ENCODE results near the gene PCDHB13. TPM values are rescaled to one million over a fixed set of nuclear protein-coding genes. Genes with fewer than 3 reads are reported as not detected.

Gene PCDHB13
- 1.4 and 1.7 TPM in 2 replicates for total RNA-seq

GRCh38 chr5:141213656-141214339 lies at the start of gene PCDHB13:
Gene PCDHB13 (plus strand): TSS chr5:141213919. CDS start chr5:141214124, 205 bp downstream.

GRCh38 chr5:141172381-141173204 lies 41.1 kb upstream of the PCDHB13 start, which contains the start of gene PCDHB7:
Gene PCDHB7 (plus strand): TSS chr5:141172644. CDS start chr5:141172836, 192 bp downstream.

DNA sequence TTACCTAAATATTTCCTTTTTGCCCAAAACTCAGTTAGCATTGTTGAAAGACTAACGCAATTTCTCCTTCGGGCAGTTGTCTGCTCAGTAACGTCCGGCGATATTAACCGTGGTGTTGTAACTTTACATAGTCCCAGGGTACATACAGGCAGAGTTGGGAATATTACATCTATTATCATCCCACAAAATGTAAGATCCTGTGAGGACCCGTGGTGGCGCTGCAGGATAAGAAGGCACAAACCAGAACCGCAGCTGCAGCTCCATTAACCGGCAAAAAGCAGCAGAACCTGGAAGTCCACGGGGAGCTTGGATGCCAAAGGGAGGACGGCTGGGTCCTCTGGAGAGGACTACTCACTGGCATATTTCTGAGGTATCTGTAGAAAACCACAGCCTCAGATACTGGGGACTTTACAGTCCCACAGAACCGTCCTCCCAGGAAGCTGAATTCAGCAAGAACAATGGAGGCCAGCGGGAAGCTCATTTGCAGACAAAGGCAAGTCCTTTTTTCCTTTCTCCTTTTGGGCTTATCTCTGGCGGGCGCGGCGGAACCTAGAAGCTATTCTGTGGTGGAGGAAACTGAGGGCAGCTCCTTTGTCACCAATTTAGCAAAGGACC lies 36.0 kb upstream of the PCDHB13 start, which contains the start of gene PCDHB8:
PCDHB8 (plus strand) TSS at position 214 of the 615 bp plus-strand sequence; CDS start at position 459, 245 bp downstream.

DNA sequence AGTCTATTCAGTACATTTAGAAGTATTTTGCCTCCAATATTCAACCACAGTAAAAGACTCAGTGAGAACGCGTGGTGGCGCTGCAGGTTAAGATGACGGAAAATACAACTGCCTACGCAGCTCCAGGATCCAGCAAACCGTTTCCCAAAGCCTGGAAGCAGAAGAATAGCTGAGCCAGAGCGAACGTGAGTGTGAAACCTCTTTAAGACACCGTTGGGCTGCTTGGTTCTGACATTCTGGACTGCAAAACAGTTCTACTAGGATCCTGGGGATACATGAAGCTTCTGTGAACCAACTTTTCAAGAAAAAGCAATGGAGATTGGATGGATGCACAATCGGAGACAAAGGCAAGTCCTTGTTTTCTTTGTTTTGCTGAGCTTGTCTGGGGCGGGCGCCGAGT lies 31.5 kb upstream of the PCDHB13 start, which contains the start of gene PCDHB16:
PCDHB16 (plus strand) TSS at position 140 of the 400 bp plus-strand sequence; CDS start at position 313, 173 bp downstream.

DNA sequence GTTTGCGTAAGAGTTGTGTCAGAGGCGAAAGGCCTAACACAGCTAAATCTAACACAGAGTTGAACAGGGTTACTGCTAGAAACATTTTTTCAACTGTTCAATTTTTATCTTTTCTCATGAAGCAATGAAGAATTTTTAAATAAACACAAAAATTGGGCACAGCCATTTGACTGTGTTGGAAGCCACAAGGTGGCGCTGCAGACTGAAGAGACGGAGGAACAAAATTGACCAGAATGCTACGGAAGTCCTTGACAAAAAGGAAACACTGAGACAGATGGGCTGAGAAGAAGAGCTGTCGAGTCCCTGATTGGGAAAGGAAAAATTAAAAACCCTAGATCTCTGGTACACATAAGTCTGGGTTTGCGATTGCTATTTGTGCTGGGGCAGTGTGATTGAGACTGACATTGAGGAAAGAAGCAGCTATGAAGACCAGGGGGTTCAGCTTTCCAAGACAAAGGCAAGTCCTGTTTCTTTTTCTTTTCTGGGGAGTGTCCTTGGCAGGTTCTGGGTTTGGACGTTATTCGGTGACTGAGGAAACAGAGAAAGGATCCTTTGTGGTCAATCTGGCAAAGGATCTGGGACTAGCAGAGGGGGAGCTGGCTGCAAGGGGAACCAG lies 26.7 kb upstream of the PCDHB13 start, which contains the start of gene PCDHB9:
PCDHB9 (plus strand) TSS at position 265 of the 616 bp plus-strand sequence; CDS start at position 423, 158 bp downstream.

DNA sequence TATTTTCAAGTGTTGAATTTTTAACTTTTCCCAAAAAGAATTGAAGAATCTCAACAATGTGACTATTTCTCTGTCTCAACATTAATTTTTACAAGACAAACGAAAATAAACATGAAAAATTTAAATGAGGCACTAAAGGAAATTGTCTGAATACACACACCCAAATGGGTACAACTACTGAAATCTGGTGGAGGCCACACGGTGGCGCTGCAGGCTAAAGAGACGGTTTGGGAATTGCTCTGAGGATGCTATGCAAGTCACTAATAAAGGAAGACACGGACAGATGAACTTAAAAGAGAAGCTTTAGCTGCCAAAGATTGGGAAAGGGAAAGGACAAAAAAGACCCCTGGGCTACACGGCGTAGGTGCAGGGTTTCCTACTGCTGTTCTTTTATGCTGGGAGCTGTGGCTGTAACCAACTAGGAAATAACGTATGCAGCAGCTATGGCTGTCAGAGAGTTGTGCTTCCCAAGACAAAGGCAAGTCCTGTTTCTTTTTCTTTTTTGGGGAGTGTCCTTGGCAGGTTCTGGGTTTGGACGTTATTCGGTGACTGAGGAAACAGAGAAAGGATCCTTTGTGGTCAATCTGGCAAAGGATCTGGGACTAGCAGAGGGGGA lies 21.5 kb upstream of the PCDHB13 start, which contains the start of gene PCDHB10:
PCDHB10 (plus strand) TSS at position 244 of the 616 bp plus-strand sequence; CDS start at position 444, 200 bp downstream.

DNA sequence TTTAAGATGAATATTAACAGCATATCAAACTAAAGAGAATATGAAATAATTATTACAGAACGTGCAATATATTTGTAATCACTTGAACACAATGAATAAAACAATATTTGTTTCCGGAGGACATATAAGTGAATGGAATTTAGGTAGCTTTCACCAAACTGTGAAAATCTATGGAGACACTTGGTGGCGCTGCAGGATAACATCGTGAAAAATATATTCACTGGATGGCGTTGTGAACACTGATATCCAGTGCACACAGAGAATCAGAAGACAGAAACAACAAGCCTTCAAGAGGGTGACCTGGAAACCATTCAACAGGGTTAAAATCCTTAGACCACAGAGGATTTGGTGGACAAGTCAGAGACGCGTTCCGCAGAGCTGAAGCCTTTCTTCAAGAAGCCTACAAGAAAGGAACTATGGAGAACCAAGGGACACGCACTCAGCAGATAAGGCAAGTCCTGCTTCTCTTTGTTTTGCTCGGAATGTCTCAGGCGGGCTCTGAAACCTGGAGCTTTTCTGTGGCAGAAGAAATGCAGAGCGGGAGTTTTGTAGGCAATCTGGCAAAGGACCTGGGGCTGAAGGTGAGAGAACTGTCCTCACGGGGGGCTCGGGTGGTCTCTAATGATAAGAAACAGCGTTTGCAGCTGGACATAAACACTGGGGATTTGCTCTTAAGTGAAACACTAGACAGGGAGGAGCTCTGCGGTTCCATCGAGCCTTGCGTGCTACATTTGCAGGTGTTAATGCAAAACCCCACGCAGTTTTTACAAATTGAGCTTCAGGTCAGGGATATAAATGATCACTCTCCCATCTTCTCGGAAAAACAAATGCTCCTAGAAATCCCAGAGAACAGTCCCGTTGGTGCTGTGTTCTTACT lies 14.1 kb upstream of the PCDHB13 start, which contains the start of gene PCDHB11:
PCDHB11 (plus strand) TSS at position 269 of the 877 bp plus-strand sequence; CDS start at position 417, 148 bp downstream.

DNA sequence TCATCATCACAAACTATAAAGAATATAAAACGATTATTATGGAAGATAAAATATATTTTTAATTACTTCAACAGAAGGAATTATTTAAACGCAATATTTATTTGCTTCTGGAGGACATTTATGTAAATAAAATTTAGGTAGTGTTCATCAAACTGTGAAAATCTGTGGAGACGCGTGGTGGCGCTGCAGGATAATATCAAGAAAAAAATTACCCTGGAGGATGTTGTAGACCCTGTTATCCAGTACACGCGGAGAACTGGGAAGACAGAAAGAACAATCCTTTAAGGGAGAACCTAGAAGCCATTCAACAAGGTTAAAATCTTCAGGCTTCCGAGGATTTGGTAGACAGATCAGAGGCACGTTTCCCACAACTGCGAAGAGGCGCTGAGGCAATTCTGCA lies 5.2 kb upstream of the PCDHB13 start, which contains the start of gene PCDHB12:
PCDHB12 (plus strand) TSS at position 242 of the 400 bp plus-strand sequence. CDS start 189 bp downstream, outside the sequence.

DNA sequence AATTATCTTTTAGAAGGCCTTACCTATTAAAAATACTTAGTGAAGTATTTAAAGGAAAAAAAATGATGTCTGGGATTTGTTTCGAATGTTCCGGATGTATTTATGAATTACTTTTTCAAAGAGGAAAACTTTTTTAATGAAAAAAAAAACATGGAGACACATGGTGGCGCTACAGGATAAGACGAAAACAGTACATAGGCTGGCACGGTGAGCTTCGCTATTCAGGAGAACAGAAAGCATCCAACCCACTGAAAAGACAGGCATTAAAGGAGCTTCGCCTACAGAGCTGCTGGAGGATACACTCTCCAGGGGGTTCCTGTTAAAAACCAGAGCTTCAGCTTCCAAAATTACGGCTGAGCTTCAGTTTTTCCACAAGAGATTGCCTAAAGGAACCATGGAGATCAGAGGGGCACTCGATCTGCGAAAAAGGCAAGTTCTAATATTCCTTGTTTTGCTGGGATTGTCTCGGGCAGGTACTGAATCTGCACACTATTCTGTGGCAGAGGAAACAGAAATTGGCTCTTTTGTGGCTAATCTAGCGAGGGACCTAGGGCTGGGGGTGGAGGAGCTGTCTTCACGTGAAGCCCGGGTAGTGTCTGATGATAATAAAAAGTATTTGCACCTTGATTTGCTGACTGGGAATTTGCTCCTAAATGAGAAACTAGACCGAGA lies 9.5 kb downstream of the PCDHB13 start, which contains the start of gene PCDHB14:
PCDHB14 (plus strand) TSS at position 232 of the 672 bp plus-strand sequence; CDS start at position 395, 163 bp downstream.

GRCh38 chr5:141245250-141245717 lies 31.6 kb downstream of the PCDHB13 start, which contains the start of gene PCDHB15:
Gene PCDHB15 (plus strand): TSS chr5:141245395. CDS start chr5:141245579, 184 bp downstream.

Other genes starting within 250 kb of the PCDHB13 start
- gene PCDHAC2, start 247.4 kb upstream of the PCDHB13 start, total RNA-seq: 0.12 and 0.15 TPM in 2 replicates
- not detected in 2 replicates for gene PCDHB1, start 162.5 kb upstream of the PCDHB13 start, total RNA-seq
- 1.9 TPM in 2 replicates for gene PCDHB2, start 119.3 kb upstream of the PCDHB13 start, total RNA-seq
- 0.34 and 1.1 TPM in 2 replicates for gene PCDHB3, start 113.4 kb upstream of the PCDHB13 start, total RNA-seq
- gene PCDHB4, start 92.1 kb upstream of the PCDHB13 start, total RNA-seq: 0.64 and 0.75 TPM in 2 replicates
- 1.1 and 2.2 TPM in 2 replicates for gene PCDHB5, start 78.7 kb upstream of the PCDHB13 start, total RNA-seq
- 0.06 and 0.39 TPM in 2 replicates for gene PCDHB6, start 63.9 kb upstream of the PCDHB13 start, total RNA-seq
- gene PCDHB7, start 41.3 kb upstream of the PCDHB13 start, total RNA-seq: 1.2 and 1.3 TPM in 2 replicates
- 0.12 and 1.1 TPM in 2 replicates for gene PCDHB8, start 36.1 kb upstream of the PCDHB13 start, total RNA-seq
- gene PCDHB16, start 31.5 kb upstream of the PCDHB13 start, total RNA-seq: 0.81 and 1.0 TPM in 2 replicates
- 0.56 and 1.0 TPM in 2 replicates for gene PCDHB9, start 26.8 kb upstream of the PCDHB13 start, total RNA-seq
- 0.56 and 1.2 TPM in 2 replicates for gene PCDHB10, start 21.6 kb upstream of the PCDHB13 start, total RNA-seq
- gene PCDHB11, start 14.3 kb upstream of the PCDHB13 start, total RNA-seq: 0.34 and 0.62 TPM in 2 replicates
- gene PCDHB12, start 5.2 kb upstream of the PCDHB13 start, total RNA-seq: 0.29 and 0.56 TPM in 2 replicates
- 1.2 and 2.5 TPM in 2 replicates for gene PCDHB14, start 9.4 kb downstream of the PCDHB13 start, total RNA-seq
- gene PCDHB15, start 31.5 kb downstream of the PCDHB13 start, total RNA-seq: 1.6 and 1.7 TPM in 2 replicates
- gene SLC25A2, start 90.1 kb downstream of the PCDHB13 start, total RNA-seq: 0.12 TPM in 1 of 2 replicates, not detected in the other
- 47.1 and 52.2 TPM in 2 replicates for gene TAF7, start 106.9 kb downstream of the PCDHB13 start, total RNA-seq
- gene PCDHGA1, start 116.6 kb downstream of the PCDHB13 start, total RNA-seq: 0.19 and 1.3 TPM in 2 replicates
- 3.5 and 5.2 TPM in 2 replicates for gene PCDHGA2, start 124.8 kb downstream of the PCDHB13 start, total RNA-seq
- gene PCDHGA3, start 129.9 kb downstream of the PCDHB13 start, total RNA-seq: 5.1 and 8.1 TPM in 2 replicates
- 1.6 and 2.6 TPM in 2 replicates for gene PCDHGB1, start 136.2 kb downstream of the PCDHB13 start, total RNA-seq
- gene PCDHGA4, start 141.1 kb downstream of the PCDHB13 start, total RNA-seq: 5.8 and 6.8 TPM in 2 replicates
- 4.5 and 6.7 TPM in 2 replicates for gene PCDHGB2, start 146.1 kb downstream of the PCDHB13 start, total RNA-seq
- gene PCDHGA5, start 150.2 kb downstream of the PCDHB13 start, total RNA-seq: 3.0 and 3.1 TPM in 2 replicates
- gene PCDHGB3, start 156.3 kb downstream of the PCDHB13 start, total RNA-seq: 3.2 and 3.8 TPM in 2 replicates
- 6.9 and 10.2 TPM in 2 replicates for gene PCDHGA6, start 160.0 kb downstream of the PCDHB13 start, total RNA-seq
- gene PCDHGA7, start 168.8 kb downstream of the PCDHB13 start, total RNA-seq: 9.9 and 10.7 TPM in 2 replicates
- gene PCDHGB4, start 173.8 kb downstream of the PCDHB13 start, total RNA-seq: 14.1 and 14.6 TPM in 2 replicates
- gene PCDHGA8, start 178.7 kb downstream of the PCDHB13 start, total RNA-seq: 1.4 and 1.5 TPM in 2 replicates
- gene PCDHGB5, start 184.0 kb downstream of the PCDHB13 start, total RNA-seq: 32.0 and 38.0 TPM in 2 replicates
- 5.3 and 6.2 TPM in 2 replicates for gene PCDHGA9, start 188.9 kb downstream of the PCDHB13 start, total RNA-seq
- gene PCDHGB6, start 194.1 kb downstream of the PCDHB13 start, total RNA-seq: 2.6 and 3.6 TPM in 2 replicates
- 8.7 and 11.3 TPM in 2 replicates for gene PCDHGA10, start 199.1 kb downstream of the PCDHB13 start, total RNA-seq
- 19.9 and 21.6 TPM in 2 replicates for gene PCDHGB7, start 203.8 kb downstream of the PCDHB13 start, total RNA-seq
- gene PCDHGA11, start 207.1 kb downstream of the PCDHB13 start, total RNA-seq: 15.6 and 18.8 TPM in 2 replicates
- 41.9 and 43.9 TPM in 2 replicates for gene PCDHGA12, start 216.6 kb downstream of the PCDHB13 start, total RNA-seq

All from cardiac ventricle fibroblast (primary cell).